AML-193 (cell line): ENCODE data around the gene KANK4.

Experiments used
- DNase-seq, 2 experiments: peaks; one replicate each; lab custom pipeline; 2025; lab: John Stamatoyannopoulos, UW

The KANK4 gene

DNA sequence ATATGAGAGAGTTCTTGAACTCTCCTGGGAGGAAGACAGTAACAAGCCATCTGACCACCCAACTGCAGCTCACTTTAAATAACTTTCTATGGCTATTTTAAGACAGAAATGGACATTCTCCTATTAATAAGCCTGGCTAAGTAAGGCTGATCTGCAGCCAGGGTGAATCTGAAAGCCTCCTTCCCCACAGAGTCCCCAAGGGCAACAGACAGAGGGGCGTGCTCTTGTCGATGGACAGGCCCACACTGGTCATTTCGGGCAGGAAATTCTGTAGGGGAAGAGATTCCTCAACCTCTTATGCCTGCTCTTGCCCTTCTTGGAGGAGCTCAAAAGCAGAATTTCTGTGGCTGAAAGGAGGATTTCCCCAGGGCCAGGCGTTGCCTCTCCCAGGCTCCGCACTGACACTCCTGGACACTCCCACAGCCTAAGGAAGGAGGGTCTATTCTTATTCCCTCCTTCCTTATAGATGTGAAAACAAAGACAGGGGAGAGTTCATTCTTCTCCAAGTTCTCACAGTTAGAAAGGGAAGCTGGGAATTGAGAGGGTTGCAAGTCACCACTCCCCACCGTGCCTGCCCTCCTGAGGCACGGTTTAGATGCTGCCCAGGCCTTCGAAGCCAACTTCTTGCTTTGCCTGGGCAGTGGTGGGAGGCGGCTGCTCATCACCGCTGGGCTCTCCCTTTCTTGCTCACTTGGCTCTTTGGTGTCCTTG, 17.9 kb upstream of the KANK4 start:
- DNase-seq, result no peak

DNA sequence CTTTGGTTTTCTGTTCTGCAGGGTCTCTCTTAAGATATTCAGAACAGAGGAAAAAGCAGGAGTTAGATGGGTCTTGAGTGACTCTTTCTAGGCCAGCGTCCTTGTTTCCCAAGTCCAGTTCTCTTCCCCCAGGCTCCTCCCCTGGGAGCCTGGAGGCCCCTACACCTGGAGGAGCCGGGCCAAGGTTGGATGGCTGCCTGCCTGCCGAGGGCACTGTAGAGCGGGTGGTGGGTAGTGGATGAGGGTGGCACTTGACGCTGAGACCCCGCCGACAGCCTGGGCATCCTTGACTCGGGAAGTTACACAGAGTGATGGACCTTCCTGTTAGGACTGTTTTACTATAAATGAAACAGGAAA, 17.4 kb upstream of the KANK4 start:
- no peak for DNase-seq

GRCh38 chr1:62335656-62336055, 16.4 kb upstream of the KANK4 start:
- no peak for DNase-seq

- DNase-seq, result no peak
Observed at GRCh38 chr1:62334434-62334985, 15.3 kb upstream of the KANK4 start.

DNA sequence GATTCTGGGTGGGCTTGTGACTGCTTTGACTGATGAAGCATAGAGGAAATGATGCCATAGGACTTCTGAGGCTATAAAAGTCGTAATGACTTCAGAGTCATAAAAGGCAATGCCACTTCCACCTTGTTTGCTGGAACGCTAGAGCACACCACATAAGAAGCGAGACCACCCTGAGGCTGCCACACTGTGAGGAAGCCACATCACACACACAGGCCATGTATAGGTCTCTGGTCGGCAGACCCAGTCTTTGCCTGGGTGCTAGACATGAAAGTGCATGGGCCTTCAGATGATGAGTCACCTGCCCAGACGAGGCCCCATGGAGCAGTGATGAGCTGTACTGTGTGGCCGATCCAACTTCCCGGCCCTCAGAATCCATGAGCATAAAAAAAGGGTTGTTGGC, 14.2 kb upstream of the KANK4 start:
- no peak for DNase-seq

GRCh38 chr1:62327360-62328055, 8.3 kb upstream of the KANK4 start:
- no peak for DNase-seq

DNA sequence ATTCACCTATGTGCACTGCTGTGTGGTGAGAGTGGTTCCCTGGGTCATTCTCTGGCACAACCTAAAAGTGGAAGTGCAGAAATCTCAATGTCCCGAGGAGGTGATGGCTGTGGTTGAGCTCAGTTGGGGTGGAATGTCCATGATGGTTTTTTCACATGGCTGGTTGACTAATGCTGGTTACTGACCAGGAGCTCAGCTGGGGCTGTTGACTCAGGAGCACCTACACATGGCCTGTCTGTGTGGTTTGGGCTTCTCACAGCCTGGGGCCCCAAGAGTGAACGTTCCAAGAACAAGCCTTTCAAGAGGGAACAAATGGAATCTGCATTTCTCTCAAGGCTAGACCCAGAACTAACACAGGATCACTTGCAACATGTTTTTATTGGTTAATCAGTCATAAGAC, 6.4 kb upstream of the KANK4 start:
- no peak for DNase-seq

GRCh38 chr1:62325081-62325480, 5.8 kb upstream of the KANK4 start:
- DNase-seq, result no peak

- no peak for DNase-seq
Observed at GRCh38 chr1:62321446-62321845, 2.2 kb upstream of the KANK4 start.

GRCh38 chr1:62318320-62318755, 896 bp downstream of the KANK4 start:
- no peak for DNase-seq

- DNase-seq, result no peak
Observed at GRCh38 chr1:62317021-62317768, 2.0 kb downstream of the KANK4 start.

DNA sequence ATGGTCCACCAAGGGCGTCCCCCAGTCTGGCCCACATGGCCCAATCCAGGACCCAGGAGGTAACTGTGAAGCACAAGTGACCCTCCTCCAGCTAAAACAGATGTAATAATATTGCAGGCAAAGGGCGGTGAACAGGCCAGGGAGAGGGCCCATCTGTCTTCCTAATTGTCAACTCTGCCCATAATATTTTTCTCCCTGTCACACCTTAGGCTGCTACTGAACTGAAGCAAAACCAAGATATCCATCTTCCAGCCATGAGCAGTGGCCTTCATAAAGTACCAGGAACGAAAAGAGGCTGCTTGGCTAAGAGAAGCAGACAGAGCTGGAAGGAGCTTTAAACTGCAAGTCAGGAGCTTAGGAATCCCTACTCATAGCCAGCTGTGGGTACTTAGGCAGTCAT, 3.1 kb downstream of the KANK4 start:
- no peak for DNase-seq

DNA sequence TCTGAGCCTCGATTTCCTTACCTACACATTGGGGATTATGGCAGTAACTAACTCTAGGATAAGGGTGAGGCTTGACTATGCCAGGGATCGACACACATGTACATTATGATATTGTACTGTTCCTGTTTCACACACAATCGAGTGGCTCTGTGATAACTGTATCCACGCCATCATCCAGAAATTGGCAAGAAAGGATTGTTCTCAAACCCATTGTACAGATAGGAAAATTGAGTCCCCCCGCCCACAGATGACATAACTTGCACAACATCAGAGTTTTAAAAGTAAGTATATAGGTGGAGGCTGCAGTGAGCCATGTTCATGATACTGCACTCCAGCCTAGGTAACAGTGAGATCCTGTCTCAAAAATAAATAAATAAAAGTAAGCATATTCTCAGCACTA, 3.8 kb downstream of the KANK4 start:
- DNase-seq, result no peak

- no peak for DNase-seq
Observed at GRCh38 chr1:62314454-62315350, 4.5 kb downstream of the KANK4 start.

- no peak for DNase-seq
Observed at GRCh38 chr1:62312698-62313097, 6.5 kb downstream of the KANK4 start.

DNA sequence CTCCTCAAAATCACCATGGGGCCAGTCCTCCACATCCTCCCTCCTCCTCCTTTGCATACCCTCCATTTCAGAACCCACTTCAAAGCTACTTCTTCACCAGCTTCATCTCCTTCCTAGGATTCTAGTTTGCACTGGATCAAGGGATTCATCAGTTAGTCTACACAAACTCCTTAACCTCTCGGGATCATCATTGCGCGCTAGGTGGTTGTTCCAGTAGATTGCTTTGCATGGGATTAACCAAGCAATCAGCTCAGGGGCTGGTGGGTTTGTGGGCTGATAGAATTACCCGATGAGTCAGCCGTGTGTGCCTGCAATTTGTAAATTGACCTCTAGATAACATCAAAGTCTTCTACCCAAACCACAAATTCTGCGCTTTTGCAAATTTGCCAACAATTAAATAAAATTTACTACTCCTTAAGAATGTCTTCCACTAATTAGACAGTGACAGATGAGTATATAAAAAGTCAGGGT, 7.7 kb downstream of the KANK4 start:
- DNase-seq, result no peak

GRCh38 chr1:62309906-62310305, 9.3 kb downstream of the KANK4 start:
- DNase-seq, result no peak

DNA sequence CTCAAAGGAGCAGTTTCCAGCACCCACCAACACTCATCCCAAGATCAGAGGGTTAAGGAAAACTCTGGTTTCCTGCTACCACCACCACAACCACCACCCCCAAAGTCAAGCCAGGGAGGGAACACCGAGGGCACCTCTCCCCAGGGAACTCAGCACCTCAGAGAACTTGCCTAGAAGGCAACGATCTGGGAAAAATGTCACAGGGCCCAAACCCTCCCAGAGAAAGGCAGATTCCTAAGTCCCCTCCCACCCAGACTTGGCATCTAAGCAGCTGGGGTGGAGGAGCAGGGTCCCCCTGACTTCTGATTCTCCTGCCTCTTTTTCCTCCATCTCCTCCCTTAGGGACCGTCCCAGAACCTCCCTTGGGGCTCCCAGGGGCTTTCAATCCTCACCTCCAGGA, 10.6 kb downstream of the KANK4 start:
- DNase-seq, result no peak

- no peak for DNase-seq
Observed at GRCh38 chr1:62307895-62308492, 11.2 kb downstream of the KANK4 start.

DNA sequence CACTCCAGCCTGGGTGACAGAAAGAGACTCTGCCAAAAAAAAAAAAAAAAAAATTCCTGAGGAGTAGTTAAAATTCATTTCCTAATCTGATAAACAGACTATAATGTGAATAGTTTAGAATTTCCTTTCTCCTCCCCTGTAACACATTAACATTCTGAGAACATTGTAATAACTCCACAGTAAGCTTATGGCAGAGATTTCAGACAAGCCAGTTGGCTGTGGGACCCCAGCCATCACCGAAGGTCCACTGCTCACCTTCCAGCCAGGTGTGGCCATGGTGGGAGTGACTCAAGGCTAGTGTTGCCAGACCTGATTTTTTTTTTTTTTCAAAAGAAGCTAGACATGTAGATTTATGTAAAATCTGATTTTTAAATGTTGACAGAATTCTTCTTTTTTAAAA, 11.8 kb downstream of the KANK4 start:
- no peak for DNase-seq

DNA sequence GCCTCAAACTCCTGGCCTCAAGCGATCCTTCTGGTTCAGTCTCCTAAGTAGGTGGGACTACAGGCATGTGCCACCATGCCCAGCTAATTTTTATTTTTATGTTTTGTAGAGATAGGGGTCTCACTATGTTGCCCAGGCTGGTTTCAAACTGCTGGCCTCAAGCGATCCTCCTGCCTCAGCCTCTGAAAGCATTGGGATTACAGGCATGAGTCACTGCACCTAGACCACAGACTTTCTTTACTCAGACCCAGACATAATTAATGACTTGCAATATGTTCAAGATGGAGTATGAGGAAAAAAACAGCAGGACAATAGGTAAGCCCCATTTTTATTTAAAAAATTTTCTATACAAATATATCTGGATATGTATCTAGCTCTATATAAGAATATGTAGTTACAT, 13.2 kb downstream of the KANK4 start:
- no peak for DNase-seq
